ENCODE results near the gene TSHR. TPM values are rescaled to one million over a fixed set of nuclear protein-coding genes. Genes with fewer than 3 reads are reported as not detected.

TSHR gene
- total RNA-seq, 3 donors from 2014 or later (not counting 1 experiment from before 2014, with no cell fraction given), result 0.80 TPM; not detected in 2

DNA sequence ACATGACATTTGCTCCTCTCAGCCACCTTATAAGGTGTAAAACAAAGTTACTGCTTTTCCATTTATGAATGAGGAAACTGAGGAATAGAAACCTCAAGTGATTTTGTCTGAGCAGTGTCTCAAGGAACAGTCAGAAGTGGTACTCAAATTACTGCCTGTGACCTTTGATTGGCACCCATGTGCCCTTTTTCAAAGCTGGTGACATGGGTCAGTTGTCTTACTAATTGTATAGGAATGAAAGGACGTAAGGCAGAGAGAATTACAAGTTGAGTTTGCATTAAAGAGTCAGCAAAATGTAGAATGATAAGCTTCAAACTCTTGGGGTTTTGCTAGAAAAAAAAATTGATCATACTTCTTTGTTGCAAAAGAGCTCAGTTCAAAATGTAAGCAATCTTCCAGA, 136.2 kb downstream of the TSHR start:
- no peak overlapping the region for H3K27ac Mint-ChIP-seq
- WGBS (ENCODE audit: insufficient coverage), result 91% methylated on average over 1 of the region's 1 CpG
- H3K27me3 ChIP-seq (ENCODE audit: control insufficient read depth, insufficient read depth, low read length), result no peaks in the 10 kb centered on the region
- H3K4me3 Mint-ChIP-seq, result no peak overlapping the region
- TF ChIP-seq, protein P1, sequence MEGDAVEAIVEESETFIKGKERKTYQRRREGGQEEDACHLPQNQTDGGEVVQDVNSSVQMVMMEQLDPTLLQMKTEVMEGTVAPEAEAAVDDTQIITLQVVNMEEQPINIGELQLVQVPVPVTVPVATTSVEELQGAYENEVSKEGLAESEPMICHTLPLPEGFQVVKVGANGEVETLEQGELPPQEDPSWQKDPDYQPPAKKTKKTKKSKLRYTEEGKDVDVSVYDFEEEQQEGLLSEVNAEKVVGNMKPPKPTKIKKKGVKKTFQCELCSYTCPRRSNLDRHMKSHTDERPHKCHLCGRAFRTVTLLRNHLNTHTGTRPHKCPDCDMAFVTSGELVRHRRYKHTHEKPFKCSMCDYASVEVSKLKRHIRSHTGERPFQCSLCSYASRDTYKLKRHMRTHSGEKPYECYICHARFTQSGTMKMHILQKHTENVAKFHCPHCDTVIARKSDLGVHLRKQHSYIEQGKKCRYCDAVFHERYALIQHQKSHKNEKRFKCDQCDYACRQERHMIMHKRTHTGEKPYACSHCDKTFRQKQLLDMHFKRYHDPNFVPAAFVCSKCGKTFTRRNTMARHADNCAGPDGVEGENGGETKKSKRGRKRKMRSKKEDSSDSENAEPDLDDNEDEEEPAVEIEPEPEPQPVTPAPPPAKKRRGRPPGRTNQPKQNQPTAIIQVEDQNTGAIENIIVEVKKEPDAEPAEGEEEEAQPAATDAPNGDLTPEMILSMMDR (IDR thresholded peaks at IDR 0.05), result no peak
- no peak overlapping the region for H3K27ac ChIP-seq (ENCODE audit: low read length)
- H3K9me3 ChIP-seq (ENCODE audit: control insufficient read depth, insufficient read depth, low read length), result no peaks in the 10 kb centered on the region
- H3K36me3 Mint-ChIP-seq, result no peaks in the 10 kb centered on the region
- H3K27me3 Mint-ChIP-seq (ENCODE audit: low read depth in 2 of 2), result peaks cover 4 to 19% of the 10 kb centered on the region in 2 donors
- no peak overlapping the region for H3K4me3 ChIP-seq (ENCODE audit: low read length)
- H3K4me1 Mint-ChIP-seq, result no peaks in the 10 kb centered on the region
- no peaks in the 10 kb centered on the region for H3K36me3 ChIP-seq (ENCODE audit: control insufficient read depth, insufficient read depth, low read length)
- no peaks in the 10 kb centered on the region for H3K4me1 ChIP-seq (ENCODE audit: control insufficient read depth, insufficient read depth, low read length)
- no peak for DNase-seq
- ATAC-seq, result no peak
- H3K9me3 Mint-ChIP-seq, result no peaks in the 10 kb centered on the region
- intact Hi-C loops (cut with micrococcal nuclease), result no loop called here

DNA sequence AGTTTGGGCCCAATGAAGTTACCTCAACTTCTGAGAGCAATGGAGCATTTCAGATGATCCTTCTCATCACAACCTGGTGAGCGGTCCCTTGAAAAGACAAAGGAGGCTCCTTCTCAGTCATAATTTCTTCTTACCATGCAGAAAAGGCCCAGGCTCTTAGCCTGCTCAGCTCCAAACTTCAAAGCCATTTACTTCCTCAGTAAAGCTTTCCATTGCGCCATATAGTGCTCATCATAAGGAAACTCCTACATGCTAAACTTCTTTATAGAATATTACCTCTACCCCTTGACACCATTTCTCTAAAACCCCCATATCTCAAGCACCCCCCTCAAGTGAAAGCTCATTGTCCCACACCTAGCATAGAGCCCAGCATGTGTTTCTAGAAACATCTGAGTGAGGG, 138.2 kb downstream of the TSHR start:
- H3K9me3 ChIP-seq (ENCODE audit: control insufficient read depth, insufficient read depth, low read length), result no peaks in the 10 kb centered on the region
- TF ChIP-seq, protein P1 (IDR thresholded peaks at IDR 0.05), result no peak
- ATAC-seq (no peak), DNase-seq (no peak)
- no peak overlapping the region for H3K27ac ChIP-seq (ENCODE audit: low read length)
- H3K27ac Mint-ChIP-seq, result no peak overlapping the region
- H3K27me3 Mint-ChIP-seq (ENCODE audit: low read depth in 2 of 2), result peaks cover 5 to 16% of the 10 kb centered on the region in 2 donors
- H3K36me3 Mint-ChIP-seq, result no peaks in the 10 kb centered on the region
- no peaks in the 10 kb centered on the region for H3K4me1 Mint-ChIP-seq
- no peaks in the 10 kb centered on the region for H3K9me3 Mint-ChIP-seq
- no peak overlapping the region for H3K4me3 ChIP-seq (ENCODE audit: low read length)
- WGBS (ENCODE audit: insufficient coverage), result 95% methylated on average over 2 of the region's 2 CpGs
- no peak overlapping the region for H3K4me3 Mint-ChIP-seq
- no peaks in the 10 kb centered on the region for H3K36me3 ChIP-seq (ENCODE audit: control insufficient read depth, insufficient read depth, low read length)
- H3K4me1 ChIP-seq (ENCODE audit: control insufficient read depth, insufficient read depth, low read length), result no peaks in the 10 kb centered on the region
- no peaks in the 10 kb centered on the region for H3K27me3 ChIP-seq (ENCODE audit: control insufficient read depth, insufficient read depth, low read length)
- intact Hi-C loops (cut with micrococcal nuclease), result no loop called here

DNA sequence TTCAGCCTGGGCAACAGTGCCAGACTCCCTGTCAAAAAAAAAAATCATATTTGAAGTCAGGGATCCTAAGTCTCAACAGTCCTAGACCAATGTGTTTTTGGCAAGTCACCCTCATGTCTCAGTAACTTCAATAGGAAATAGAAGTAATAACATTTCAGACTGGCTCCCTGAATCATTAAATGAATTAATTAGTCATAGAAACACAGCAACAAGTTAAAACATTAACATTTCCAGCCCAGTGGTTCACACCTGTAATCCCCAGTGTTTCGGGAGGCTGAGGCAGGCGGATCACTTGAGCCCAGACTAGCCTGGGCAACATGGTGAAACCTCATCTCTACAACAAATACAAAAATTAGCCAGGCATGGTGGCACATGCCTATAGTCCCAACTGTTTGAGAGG, 140.1 kb downstream of the TSHR start:
- H3K27me3 Mint-ChIP-seq (ENCODE audit: low read depth in 2 of 2), result peaks cover 2 to 17% of the 10 kb centered on the region in 2 donors
- H3K4me3 ChIP-seq (ENCODE audit: low read length), result no peak overlapping the region
- no peaks in the 10 kb centered on the region for H3K9me3 ChIP-seq (ENCODE audit: control insufficient read depth, insufficient read depth, low read length)
- H3K9me3 Mint-ChIP-seq, result no peaks in the 10 kb centered on the region
- H3K4me1 Mint-ChIP-seq, result no peaks in the 10 kb centered on the region
- no peaks in the 10 kb centered on the region for H3K4me1 ChIP-seq (ENCODE audit: control insufficient read depth, insufficient read depth, low read length)
- TF ChIP-seq, protein P1 (IDR thresholded peaks at IDR 0.05), result no peak
- H3K27ac Mint-ChIP-seq, result no peak overlapping the region
- ATAC-seq, result no peak
- 96% methylated on average over 2 of the region's 2 CpGs for WGBS (ENCODE audit: insufficient coverage)
- DNase-seq, result no peak
- no peaks in the 10 kb centered on the region for H3K27me3 ChIP-seq (ENCODE audit: control insufficient read depth, insufficient read depth, low read length)
- no peaks in the 10 kb centered on the region for H3K36me3 ChIP-seq (ENCODE audit: control insufficient read depth, insufficient read depth, low read length)
- intact Hi-C loops (cut with micrococcal nuclease), result no loop called here
- no peaks in the 10 kb centered on the region for H3K36me3 Mint-ChIP-seq
- H3K4me3 Mint-ChIP-seq, result no peak overlapping the region
- no peak overlapping the region for H3K27ac ChIP-seq (ENCODE audit: low read length)

DNA sequence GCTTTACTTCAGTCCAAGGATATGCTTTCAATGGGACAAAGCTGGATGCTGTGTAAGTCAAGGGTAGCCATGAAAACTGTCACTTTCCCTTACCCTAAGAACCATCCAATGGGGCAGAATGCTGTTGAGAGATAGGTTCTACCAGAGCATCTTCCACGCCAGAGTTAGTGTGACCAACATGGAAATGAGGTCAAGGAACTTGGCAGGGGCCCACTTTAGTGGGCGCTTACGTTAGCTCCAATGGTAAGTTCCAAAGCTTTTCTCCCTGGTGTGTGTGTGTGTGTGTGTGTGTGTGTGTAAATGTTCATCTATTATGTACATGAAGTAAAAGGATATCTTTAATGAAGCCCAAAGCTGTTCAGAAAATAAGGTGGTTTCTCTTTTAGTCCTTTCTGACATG, 141.2 kb downstream of the TSHR start:
- no peak overlapping the region for H3K27ac ChIP-seq (ENCODE audit: low read length)
- WGBS (ENCODE audit: insufficient coverage), result 97% methylated on average over 3 of the region's 3 CpGs
- ATAC-seq, result no peak
- intact Hi-C loops (cut with micrococcal nuclease), result no loop called here
- H3K4me3 ChIP-seq (ENCODE audit: low read length), result no peak overlapping the region
- Mint-ChIP-seq H3K27ac (no peak overlapping the region), H3K27me3 (ENCODE audit: low read depth in 2 of 2) (peaks cover 2 to 10% of the 10 kb centered on the region in 2 donors), H3K4me3 (no peak overlapping the region), H3K4me1 (no peaks in the 10 kb centered on the region), H3K9me3 (no peaks in the 10 kb centered on the region), H3K36me3 (no peaks in the 10 kb centered on the region)
- no peaks in the 10 kb centered on the region for H3K4me1 ChIP-seq (ENCODE audit: control insufficient read depth, insufficient read depth, low read length)
- no peaks in the 10 kb centered on the region for H3K9me3 ChIP-seq (ENCODE audit: control insufficient read depth, insufficient read depth, low read length)
- TF ChIP-seq, protein P1 (IDR thresholded peaks at IDR 0.05), result no peak
- H3K27me3 ChIP-seq (ENCODE audit: control insufficient read depth, insufficient read depth, low read length), result no peaks in the 10 kb centered on the region
- no peak for DNase-seq
- no peaks in the 10 kb centered on the region for H3K36me3 ChIP-seq (ENCODE audit: control insufficient read depth, insufficient read depth, low read length)
